HCT116 (cell line): ENCODE results near the gene ZNRF2.

Source experiments
- CEBPB ChIP-seq: IDR thresholded peaks from 2 replicates; pipeline ENCODE4 v1.6.1; 2012; ENCODE audit warnings: low read depth
- CTCF ChIP-seq, 3 experiments: fragments of 200-600 bp in 1 of 3; sonication (generic) in 1 of 3; IDR thresholded peaks in 2 of 3; conservative IDR thresholded peaks in 1 of 3; 2 replicates each; pipeline ENCODE4 v1.5.1; 2012 to 2017; ENCODE audit warnings: low read depth in 2 of 3, low read length in 2 of 3, antibody characterized with exemption in 1 of 3, borderline replicate concordance in 1 of 3, control low read depth in 1 of 3, mild to moderate bottlenecking in 1 of 3, mixed read lengths in 1 of 3, mixed run types in 1 of 3, moderate library complexity in 1 of 3; ENCODE audit not compliant: insufficient read depth in 1 of 3
- EZH2phosphoT487 ChIP-seq: fragments of 200-600 bp; IDR thresholded peaks from 2 replicates; pipeline ENCODE4 v1.6.1; 2018; ENCODE audit warnings: antibody characterized with exemption, borderline replicate concordance
- FOSL1 ChIP-seq: IDR thresholded peaks from 2 replicates; pipeline ENCODE4 v1.6.1; 2012; ENCODE audit warnings: low read depth
- RAD21 ChIP-seq: IDR thresholded peaks from 2 replicates; pipeline ENCODE4 v1.6.1; 2012; ENCODE audit warnings: low read depth, mild to moderate bottlenecking

GRCh38 chr7:30278376-30278775 lies 6.0 kb upstream of the ZNRF2 start:
- no peak for TF ChIP-seq CTCF (IDR thresholded peaks at IDR 0.05 in 2 of 3, conservative IDR thresholded peaks at IDR 0.05 in 1 of 3; ENCODE audit: borderline replicate concordance in 1 of 3, insufficient read depth in 1 of 3, low read depth in 2 of 3, low read length in 2 of 3)
- TF ChIP-seq RAD21: no peak
- TF ChIP-seq CEBPB: no peak
- no peak for TF ChIP-seq EZH2phosphoT487
- TF ChIP-seq FOSL1: no peak
